Frontal cortex (tissue), 4 donors: ENCODE results near the gene EML1. TPM values are rescaled to one million over a fixed set of nuclear protein-coding genes. Genes with fewer than 3 reads are reported as not detected.
A peak's percentile ranks its signal among the peaks of the same experiment; 100 is the strongest.

Source experiments
- DNase-seq, 2 donors: peaks; one replicate each; pipeline ENCODE4 v3.0.0; 2012; ENCODE audit warnings: low spot score in 2 of 2
- FAIRE-seq: peaks from 2 replicates; lab custom pipeline; 2012; peaks lifted over from hg19 to GRCh38; lab: Jason Lieb, UNC
- total RNA-seq: library from RNA; depleted of rRNA; stranded (reverse); fragments of >200 nt; gene quantifications from one replicate; pipeline ENCODE4 v1.2.3, GENCODE V29; 2014
- donor health status: control.
- donor health status: control.
- donor health status: control.

EML1 gene
- total RNA-seq, 1 donor from 2014 or later = 116 TPM

DNA sequence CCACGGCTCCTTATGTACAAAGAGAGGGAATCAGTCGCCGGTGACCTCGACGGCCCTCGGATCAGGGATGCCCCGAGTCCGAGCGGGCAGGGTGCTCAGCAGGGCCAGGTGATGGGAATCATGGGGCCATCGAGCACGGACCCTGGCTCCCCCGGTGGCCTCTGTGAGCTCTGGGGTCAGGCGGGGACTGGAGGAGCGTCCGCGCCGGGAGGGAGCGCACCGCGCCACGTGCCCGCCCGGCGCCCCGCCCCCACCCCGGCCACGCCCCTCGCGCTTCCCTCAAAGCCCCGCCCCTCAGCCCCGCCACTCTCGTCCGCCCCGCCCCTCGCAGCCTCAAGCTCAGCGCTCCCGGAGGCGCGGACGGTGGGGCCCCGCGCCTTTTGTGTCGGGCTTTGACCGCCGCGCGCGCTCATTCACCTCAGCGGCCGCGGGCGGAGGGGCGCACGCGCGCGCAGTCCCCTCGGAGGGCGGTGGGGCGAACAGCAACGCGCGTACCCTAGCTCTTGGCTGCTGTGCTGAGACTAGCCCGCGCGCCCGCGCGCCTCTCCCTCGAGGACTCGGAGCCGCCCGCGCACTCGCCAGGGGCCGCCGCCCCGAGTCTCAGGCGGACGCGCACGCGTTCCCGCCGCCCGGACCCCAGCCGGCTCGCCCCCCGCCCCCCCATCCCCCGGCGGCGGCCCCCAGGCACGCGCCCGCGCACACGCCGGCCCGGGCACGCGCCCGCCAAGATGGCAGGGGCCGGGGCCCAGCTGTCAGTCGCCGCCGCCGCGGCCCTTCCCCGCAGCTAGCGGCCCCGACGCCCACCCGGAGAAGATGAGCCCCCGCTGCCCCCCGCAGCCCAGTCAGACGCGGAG is 178.1 kb downstream of the EML1 start:
- no peak for FAIRE-seq

DNA sequence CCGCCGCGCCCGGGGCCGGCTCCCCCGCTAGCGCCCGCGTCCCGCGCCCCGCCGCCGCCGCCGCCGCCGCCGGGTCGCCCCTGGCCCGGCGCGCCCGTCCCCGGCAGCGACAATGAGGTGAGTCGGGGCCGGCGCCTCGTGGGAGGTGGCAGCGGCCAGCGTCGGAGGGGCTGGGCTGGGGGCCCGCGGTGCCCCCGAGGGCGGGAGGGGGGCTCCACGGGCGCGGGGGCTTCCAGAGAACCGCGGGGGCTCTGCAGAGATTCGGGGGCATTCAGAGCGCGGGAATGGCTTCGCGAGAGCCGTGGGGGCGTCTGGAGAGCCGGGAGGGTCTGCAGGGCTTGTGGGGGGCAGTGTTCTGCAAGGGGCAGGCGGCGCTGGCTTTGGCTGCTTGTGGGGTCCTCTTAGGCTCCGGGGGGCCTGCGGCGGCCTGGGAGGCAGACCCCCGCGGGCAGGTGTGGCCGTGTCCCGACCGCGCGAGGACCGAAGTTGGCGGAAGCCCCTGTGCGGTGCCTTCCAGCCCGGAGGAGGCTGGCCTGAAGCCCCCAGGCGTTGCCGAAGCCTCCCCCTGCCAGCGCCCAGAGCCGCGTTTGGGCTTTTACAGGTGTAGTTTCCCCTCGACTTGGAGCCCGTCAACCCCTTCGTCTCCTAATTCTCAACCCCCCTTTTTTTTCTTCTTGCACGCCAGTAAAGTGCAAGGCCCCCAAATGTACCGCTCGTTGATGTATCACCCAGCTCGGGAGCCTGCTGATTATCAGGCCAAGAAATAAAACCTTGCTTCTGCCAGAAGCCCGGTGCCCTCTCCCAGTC is 178.9 kb downstream of the EML1 start:
- FAIRE-seq (no peak), DNase-seq (peak in 1 of 2 donors; percentile 45)

More for the DNA sequence above, 178.1 kb downstream of the EML1 start:
- DNase-seq = peak; percentile 94 to 96

DNA sequence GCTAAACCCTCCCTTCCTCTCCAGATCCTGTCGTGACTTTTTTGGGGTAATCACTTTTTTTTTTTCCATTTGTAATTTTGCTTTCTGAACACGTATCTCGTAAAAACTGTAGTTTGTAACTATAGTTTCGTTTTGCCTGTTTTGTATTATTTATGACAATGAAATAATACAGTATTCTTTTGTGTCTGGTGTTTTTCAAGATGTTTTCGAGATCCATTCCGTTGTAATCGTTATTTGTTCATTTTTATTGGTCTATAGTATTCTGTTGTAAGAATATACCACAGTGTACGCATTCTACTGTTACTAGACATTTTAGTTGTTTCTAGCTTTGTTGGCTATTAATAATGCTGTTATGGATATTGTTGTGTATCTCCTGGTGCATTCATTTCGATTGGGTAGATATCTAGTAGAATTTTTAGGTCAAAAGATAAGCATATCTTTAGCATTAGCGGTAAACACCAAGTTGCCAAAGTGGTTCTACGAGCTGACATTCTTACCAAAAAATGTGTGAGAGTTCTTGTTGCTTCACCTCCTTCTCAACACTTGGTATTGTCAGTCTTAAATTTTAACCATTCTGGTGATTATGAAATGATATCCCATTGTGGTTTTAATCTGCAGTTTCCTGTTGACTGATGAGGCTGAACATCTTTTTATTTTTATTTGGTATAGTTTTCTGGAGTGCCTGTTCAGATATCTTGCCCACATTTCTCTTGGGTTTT is 179.7 kb downstream of the EML1 start:
- FAIRE-seq (no peak), DNase-seq (no peak)

DNA sequence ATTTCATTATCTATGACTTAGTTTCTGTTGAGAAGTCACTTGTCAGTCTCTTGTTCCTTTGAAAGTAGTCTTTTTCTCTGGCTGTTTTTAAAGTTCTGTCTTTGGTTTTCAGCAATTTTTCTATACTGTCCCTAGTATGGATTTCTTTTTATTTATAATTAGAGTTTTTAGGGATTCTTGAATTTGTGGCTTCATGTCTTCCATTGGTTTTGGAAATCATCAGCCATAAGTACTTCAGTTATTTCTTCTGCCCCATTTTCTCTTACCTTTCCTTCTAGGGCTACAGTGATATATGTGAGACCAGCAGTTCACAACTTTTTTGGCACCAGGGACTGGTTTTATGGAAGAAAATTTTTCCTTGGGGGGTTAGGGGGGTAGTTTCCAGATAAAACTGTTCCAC is 182.0 kb downstream of the EML1 start:
- DNase-seq (no peak), FAIRE-seq (no peak)

DNA sequence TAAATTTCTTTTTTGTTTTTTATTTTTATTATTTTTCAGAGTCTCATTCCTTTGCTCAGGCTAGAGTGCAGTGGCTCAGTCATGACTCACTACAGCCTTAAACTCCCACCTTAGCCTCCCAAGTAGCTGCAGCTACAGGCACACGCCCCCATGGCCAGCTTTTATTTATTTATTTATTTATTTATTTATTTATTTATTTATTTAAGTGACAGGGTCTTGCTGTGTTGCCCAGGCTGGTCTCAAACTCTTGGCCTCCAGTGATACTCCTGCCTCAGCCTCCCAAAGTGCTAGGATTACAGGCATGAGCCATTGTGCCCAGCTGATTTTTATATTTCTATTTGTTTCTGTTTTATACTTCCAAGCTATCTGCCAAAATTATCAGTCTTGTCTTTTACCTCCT is 182.8 kb downstream of the EML1 start:
- DNase-seq (no peak), FAIRE-seq (no peak)

DNA sequence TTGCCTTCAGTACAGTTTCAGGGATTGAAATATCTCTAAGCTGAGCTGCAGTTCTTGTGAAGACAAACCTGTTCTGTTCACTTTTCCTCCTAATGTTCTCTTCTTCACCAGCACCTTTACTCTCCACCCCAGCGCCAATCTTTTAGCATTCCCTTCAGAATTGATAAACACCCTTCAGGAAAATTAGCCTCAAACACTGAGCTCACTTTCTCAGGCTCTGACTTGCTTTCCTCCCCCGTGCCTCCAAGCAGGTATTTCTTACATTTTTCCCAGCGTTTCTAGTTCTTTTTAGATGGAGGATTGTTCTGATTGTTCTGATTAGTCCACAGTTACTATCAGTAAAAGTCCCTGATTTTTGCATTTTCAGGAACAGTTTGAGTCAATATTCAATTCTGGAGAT is 183.5 kb downstream of the EML1 start:
- DNase-seq (no peak), FAIRE-seq (no peak)

DNA sequence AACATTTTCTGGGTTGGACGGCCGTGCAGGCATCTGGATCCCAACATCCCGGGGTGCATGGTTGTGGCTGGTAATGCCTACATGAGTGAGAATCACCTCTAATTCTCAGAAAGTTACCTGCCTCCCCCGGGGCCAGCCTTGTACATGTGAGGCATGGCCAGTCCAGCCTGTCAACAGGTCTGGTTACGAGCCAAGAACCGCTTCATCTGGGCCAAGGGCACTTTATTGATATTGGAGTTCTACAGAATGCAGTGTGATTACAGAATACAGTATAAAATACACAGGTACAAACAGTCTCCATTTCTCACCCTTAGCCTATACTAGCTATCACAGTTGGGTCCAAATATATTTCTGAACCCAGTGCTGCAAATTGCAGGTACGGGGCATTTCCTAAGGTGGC is 187.1 kb downstream of the EML1 start:
- DNase-seq (no peak), FAIRE-seq (no peak)

DNA sequence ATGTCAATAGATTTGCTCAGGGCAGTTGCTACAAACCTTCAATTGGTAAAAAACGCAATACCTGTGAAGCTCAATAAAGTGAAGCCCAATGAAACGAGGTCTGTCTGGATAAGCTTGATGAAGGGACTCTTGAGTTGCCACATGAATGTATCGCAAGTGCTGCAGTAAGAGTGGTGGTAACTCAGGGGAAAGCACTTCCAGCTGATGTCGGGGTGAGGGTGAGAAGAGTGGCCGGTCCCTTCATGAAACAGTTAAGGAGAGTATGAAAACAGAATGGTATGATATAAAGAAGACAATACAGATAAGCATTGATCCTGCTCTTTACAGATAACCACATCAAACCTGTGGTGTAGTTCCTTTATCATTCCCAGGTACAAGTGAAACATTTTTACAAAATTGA is 188.6 kb downstream of the EML1 start:
- FAIRE-seq (no peak), DNase-seq (no peak)

DNA sequence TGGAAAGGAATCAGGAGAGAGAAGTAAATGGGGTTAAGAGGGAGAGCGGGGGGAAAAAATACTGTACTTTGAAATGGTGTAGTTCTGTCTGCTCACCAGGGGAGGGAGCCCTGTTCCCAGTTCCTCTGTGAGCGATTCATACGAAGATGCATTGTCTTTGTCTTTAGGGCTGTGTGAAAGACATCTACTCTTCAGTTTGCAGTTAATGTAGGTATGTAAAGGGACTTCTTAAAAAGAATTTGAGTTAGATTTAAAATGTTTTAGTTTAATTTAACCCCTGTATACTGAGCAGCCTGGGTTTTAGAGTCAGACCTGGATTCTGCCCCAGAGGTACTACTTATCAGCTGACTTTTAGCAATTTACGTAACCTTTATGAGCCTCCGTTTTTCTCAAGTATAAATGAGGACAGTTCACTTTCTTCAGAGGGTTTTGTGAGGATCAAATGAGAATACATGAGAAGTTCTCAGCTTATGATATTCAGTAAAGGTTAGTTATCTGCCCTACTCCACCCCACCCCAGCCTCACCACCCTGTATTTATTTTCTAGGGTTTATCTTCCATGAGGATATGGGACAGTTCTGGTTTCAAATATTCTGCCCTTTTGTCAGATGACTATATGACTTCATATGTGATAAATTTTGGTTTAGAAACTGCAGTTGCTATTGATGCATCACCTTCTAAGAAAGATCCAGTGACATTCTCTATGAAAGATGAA is 189.5 kb downstream of the EML1 start:
- FAIRE-seq (peak; percentile 83), DNase-seq (peak; percentile 59 to 68)

DNA sequence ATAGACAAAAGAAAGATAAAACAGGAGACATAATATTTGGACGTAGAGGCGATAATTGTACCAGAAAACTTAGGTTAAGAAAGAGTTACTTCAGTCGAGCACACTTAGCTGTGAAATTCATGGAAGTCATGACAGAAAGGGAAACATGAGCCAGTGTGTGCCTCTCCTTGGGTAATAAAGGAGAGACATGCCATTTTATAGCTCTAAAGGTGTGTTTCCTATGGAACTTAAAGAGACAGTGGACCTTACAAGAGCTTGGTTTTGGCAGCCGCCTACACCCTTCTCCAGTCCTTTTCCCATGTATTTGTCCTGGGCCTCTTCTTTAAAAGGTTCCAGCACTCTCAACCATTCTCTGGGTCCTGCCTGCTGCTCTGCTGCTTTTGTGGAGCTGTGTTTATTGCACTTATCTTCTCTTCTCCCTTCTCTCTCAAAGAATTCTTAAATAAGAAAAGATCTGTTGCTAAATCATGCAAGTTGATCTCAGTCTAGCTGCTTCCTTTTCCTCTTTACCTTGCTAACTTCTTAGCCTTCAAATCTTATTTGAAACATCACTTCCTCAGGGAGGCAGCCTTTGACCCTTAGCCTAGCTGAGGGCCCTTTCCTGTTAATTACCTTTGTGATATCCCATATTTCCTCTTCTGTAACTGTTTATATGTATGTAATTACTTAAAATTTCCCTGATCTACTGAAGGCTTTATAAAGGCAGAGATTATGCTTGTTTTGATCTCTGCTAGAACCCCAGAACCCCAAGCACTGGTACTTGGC is 190.2 kb downstream of the EML1 start:
- DNase-seq (no peak), FAIRE-seq (no peak)

DNA sequence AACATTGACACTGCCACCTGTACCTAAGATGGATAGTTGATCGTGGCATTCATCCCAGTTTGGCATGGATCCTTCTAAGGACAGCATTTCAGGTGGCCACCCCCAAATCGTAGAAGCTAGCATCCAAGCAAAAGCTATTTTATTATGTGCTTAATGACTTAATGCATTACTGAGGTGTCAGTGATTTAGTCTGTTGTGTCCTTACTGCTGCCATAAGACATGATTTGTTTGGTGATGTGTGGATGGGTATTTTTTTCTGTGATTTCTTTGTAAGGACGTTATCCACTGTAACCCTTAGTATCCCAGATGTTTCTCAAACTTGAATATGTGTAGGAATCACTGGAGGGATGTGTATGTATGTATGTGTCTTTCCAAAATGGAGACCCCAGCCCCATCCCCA is 190.8 kb downstream of the EML1 start:
- no peak for FAIRE-seq

DNA sequence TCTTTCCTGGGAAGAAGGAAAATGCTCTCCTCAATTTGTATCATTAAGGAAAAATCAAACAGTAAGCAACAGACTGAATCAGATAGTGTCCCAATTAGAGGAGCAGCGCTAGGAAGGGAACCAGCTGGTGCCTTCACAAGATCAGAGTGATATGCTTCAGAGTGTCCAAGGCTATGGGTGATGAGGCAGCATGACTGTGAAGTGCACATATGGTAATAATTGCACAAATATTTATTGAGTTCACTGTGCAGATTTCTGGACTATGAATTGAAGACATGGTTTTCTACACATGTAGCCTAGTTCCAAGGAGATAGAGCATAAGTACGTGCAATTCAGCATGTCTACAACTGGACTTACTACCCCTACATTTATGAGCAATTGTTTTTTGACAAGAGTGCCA is 193.2 kb downstream of the EML1 start:
- no peak for FAIRE-seq
- no peak for DNase-seq

More for the DNA sequence above, 190.8 kb downstream of the EML1 start:
- no peak for DNase-seq

DNA sequence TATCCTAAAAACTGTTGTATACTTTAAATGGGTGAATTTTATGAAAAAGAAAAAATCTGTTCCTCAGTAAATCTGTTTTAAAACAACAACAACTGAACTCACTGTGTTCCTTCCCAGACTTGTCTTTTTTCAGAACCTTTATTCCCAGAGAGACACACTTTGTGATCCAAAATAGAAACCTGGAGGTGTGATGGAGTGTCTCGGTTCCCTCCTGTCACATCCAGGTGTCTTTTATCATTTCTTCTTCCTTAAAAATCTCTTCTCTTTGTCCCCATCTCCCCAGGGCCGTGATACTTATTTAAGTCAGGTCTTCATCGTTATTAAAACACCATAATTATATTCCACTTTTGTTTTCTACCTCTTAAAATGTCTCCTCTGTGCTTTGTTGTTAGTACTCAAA is 195.8 kb downstream of the EML1 start:
- FAIRE-seq (no peak), DNase-seq (no peak)

DNA sequence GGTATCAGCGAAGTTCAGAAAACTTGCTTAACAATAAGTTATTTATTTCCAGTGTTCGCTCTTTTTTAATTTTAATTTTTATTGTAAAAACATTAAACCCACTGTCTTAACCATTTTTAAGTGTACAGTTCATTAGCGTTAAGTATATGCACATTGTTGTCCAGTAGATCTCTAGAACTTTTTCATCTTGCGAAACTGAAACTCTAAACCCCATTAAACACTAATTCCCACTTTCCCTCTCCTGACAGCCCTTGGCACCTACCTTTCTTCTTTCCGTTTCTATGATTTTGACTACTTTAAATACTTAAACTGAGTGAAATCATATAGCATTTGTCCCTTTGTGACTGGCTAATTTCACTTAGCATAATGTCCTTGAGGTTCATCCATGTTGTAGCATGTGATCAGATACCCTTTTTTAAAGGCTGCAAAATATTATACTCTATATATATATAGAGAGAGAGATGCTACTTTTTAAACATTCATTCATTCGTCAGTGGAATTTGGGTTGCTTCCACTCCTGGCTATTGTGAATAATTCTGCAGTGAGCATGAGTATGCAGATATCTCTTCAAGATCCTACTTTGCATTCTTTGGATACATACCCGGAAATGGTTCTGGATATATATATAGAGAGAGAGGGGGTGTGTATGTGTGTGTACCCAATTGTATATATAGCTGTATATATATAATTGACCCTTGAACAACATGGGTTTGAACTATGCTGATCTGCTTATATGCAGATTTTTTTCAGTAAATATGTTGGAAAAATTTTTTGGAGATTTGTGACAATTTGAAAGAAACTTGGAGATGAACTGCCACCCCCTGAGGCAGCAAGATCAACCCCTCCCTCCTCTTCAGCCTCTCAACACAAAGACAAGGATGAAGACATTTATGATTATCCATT is 197.3 kb downstream of the EML1 start:
- DNase-seq (no peak), FAIRE-seq (no peak)

DNA sequence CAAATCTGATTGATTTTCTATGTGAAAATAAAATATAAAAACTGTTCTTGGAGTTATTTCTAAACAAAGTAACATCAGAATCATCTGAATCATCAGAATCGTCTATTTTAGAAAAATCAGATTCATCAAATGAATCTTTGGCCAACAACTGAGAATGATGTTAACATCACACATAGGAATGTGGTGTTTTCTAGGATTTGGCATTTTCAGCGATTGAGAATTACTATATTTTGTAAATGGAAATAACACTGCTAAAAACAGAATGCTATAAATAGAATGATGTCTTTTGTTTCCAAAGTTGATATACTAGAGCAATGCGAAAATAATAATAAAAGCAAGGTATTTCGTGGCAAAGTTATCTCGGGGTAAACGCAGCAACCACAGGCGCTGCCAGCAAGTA is 198.1 kb downstream of the EML1 start:
- FAIRE-seq = no peak

More for the DNA sequence above, 198.1 kb downstream of the EML1 start:
- no peak for DNase-seq
